Effector CD4-positive, alpha-beta T cell (primary cell): ENCODE measurements around the gene RXFP4.
"Not testable (repeated sequence)": the region's sequence is repeated elsewhere in the genome, so short reads cannot be mapped to it uniquely, and the experiment has no call there.

Experiments
- DNase-seq: peaks from one replicate; pipeline ENCODE4 v3.0.0-alpha.2; 2020

Gene RXFP4

DNA sequence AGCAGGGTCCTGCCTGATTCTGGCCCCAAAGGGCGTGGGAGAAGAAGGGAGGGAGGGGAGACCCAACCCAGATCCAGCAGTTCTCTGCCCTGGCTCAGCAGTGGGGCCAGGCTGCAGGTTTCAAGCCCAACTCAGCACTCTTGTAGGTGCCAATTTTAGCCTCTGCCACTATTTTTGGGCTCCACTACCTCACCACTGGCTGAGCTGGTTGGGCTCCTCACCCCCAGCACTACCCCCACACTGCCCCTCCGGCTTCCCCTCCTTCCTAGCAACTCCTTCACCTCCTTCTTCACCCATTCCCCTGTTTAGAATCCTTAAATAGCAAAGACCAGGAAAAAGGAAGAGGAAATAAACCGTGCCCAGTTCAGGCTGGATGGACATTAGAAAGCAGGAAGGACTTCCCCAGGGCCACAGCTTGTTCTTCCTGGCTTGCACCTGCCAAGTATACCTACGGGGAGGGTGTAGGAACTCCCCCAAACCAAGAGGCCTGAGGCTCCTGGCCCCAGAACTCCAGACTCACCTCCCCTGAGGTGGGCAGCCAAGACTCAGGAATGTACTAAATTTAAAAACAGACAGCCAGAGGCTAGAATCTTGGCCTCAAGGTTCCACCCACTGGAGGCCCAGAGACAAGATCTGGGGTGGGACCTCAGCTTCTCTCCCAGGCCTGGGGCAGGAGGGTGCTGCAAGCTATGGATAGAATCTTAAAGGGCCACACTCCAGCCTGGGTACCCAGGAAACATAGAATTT, 38.3 kb downstream of the RXFP4 start:
- DNase-seq, result no peak

DNA sequence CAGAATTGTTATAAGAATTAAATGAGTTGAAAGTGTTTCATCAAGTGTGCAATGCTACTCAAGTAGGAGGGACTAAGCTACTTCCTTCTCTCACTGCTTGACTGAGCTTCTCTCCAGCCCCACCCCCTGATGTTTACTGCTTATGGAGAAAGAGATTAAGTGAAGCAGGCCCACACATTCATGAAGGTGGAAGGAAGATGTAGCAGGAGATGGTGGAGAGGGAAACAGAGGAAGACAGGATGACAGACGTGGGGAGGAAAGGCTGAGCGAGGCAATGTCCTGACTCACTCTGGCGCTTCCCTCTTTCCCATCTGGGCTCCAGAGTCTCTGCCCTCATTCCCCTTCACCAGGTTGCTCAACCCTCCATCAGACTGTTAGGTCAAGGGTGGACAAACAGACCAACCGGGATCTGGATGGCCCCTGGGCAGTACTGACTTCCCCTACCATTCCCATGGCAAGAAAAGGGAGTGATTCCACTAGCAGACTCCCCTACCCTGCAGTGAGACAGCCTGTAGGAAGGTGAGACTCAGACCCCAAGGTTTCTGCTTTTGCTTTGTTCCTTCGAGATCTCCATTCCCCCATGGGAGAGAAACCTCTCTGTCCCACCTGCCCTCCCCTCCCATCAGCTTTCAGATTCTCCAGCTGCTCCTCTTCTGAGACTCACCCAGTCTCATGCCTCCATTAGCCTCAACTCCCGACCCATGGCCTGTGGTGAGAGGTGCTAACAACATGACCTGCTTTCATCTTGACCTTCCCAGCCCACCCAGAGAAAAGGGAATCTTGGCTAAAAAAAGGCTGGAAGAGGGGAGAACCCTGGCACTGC, 40.0 kb downstream of the RXFP4 start:
- no peak for DNase-seq

DNA sequence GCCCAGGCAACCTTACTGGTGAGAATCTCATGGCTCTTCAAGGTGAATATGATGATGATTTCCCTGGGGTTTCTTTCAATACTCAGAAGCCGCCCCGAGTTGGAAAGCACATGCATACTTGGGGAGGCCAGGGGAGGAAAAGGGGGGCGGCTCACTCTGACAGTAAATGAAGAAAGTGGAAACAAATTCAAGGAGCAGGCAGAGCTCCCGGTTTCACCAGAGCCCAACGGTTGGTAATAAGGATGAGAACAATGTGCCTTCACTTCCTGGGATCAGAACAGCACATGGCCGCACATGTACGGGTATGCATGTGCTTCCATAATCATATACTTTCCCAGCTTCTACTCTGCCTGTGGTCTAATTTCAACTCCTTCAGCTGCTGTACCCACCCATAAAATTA, 40.7 kb downstream of the RXFP4 start:
- DNase-seq, result no peak

DNA sequence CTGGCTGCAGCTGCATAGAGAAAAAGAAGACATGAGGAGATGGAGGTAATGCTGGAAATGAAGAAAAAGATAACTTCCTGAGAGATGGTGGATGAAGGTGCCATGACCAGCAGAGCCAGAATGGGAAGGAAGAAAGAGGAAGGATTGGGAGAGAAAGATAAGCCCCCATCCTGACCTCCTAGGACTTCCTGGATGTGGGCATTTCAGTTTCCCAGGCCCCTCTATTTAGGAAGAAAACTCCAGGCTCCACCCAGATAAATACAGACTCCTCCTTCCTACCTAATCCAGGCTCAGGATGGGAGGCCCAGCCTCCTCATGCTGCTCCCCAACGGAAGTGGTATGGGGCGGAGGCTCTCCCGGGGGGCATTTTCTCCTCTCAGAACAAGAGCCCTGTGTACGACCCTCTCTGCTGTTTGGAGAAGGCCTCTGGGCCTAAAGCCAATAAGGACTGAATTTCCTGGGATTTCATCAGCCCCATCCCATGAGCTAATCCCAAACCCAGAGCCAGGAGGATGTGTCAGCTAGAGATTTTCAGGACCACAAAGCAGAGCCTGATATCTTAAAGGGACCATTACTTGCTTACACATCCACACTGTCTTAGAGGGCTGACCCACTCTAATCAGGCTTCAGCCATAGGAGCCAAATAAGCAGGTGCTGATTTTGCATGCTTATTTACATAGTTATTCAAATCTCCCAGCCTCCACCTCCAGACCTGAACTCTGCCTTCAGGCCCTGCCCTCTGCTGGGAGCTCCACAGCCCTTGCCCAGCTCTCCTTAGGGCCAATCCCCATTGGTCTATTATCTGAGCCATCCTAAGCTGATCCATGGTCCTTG, 42.0 kb downstream of the RXFP4 start:
- DNase-seq, result no peak

DNA sequence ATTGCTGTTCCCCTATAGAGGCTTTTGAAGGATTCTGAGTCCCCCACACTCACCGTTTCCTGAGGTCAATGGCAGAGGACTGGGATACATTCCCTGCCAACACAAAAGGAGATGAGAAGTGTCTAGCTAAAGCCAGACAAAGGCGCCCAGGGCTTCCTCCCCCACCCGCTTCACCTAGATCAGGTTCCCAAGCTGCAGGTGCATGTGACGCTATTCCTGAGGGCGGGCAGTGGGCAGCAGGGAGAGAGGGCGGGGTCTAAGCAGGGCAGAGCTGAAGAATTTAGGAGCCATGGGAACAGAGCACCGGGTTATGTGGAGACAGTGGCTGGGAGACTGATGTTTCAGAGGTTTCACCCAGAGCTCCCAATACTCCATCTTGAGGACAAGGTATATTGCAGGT, 42.9 kb downstream of the RXFP4 start:
- DNase-seq, result no peak

DNA sequence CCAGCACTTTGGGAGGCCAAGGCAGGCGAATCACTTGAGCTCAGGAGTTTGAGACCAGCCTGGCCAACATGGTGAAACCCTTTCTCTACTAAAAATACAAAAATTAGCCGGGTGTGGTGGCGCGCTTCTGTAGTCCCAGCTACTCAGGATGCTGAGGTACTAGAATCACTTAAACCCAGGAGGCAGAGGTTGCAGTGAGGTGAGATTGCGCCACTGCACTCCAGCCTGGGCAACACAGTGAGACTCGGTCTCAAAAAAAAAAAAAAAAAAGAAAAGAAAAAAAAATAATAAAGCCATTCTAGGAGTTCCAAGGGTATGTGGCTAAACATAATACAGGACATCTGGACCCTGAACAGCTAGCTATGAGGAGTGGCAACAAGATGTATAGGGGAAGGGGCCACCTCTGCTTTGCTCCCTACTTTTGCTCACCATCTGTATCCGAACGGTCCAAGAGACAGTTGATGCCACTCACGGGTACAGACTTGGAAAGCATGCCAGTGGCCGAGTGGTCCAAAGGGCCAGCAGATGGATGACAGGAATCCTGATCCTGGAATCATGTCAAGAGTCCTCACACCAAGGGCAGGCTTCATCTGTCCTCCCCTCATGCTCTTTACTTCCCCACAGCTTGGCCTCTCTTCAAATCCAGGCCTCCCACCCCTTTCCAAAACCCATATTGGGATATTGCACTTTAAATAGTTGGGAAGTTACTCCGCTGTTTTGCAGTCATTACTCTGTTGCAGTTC, 43.6 kb downstream of the RXFP4 start:
- DNase-seq, result not testable (repeated sequence)

DNA sequence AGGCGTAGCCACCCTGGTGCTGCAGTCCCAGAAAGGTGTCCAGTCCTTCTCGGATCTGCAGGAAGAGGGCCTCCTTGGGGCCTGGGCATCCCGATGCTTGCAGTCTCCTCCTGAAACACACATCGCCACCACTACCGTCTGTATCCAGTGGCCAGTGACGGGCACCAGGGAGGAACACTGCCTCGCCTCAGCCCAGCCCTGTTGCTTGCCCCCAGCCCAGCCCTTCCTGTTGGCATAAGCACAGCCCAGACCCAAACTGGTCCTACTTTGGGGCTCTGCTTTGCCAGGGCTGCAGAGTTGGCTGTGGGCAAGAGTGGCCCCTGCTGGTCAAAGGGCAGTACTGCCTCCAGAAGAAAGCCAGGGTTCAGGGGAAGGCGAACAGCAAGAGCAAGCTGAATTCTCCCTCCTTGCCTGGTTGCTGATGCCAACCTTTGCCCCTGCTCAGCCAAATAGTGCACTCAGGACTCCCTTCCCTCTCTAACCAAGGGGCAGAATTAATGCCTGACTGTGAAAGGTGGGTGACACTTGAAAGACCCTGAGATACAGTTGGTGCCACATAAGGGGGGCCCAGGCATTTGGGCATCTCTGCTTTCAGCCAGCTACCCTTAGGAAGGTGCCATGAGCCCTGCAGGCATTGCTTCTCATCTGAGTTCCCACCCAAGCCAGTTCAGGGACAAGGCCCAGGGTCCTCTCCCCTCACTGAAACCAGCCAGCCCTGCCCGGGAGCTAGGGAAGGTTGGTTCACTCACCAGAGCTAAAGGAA, 48.0 kb downstream of the RXFP4 start:
- DNase-seq, result peak; percentile 64

DNA sequence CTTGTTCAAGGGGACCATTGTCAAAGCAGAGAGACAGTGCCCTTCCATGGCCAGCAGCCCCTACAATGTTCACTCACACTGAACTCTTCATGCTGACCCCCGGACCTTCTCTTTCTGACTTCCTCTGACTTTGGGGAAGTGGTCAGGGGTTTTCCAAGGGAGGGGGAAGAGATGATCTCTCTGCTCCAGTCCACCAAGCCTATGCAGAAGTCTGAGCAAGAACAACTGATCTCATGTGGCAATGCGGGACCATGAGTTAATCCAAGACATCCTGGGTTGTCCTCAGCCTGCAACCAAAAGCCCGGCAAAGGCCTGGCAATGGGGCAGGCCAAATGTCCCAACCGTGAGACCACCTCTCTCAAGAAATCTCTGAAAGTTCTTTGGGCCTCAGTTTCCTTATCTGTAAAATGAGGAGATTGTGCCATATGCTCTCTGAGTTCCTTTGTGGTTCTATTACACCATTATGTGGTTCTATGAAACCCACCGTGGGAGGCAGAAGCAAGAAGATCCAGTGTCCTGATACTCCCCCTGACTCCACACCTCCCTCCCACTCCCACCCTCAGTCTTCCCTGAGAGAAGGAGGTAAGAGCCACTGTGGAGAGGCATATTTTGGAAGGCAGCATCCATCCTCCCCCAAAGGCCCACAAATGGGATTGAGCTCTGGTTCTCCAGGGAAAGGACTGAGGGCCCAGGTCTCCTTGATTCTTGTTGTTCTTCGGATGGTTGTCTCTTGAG, 48.7 kb downstream of the RXFP4 start:
- no peak for DNase-seq
